ENCODE data around the gene PTPRN2.

PTPRN2 gene

DNA sequence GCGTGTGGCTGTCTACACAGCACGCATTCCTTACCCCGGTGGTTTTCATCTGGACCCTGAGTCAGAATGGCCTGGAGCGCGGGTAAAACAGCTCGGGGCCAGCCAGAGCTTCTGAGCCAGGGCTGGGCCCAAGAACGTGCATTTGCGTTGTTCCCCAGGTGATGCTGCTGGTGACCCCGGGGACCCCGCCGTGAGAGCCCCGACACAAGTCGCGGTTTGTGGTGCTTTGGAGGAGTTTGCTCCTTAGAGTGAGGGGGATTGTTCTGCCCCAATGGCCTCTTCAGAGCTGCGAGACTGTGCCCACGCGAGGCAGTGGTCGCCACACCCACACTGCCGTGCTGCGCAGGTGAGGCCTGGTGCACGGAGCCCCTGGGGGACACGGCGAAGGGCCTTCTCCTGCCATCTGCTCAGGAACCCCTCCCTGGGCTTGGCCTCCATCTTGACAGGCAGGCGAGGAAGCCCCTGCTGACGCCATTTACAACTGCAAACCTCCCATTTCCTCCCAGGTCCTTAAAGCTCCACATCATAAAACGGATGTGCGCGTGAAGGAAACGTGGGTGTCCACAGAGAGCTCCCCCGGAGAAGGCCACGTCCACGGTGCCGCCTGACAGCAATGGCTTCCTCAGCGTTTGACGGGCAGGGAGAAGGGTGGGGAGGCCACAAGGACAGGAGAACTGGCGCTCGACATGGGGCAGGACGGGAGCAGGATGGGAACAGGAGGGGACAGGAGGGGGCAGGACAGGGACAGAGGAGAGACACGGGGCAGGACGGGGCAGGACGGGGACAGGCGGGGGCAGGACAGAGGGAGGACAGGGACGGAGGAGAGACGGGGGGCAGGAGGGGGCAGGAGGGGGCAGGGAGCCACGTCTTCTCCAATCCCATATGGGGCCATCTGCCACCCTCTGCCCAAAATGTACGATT is 773.6 kb downstream of the PTPRN2 start:
- DNase-seq, result no peak

GRCh38 chr7:157813053-157813452 is 774.6 kb downstream of the PTPRN2 start:
- no peak for DNase-seq

DNA sequence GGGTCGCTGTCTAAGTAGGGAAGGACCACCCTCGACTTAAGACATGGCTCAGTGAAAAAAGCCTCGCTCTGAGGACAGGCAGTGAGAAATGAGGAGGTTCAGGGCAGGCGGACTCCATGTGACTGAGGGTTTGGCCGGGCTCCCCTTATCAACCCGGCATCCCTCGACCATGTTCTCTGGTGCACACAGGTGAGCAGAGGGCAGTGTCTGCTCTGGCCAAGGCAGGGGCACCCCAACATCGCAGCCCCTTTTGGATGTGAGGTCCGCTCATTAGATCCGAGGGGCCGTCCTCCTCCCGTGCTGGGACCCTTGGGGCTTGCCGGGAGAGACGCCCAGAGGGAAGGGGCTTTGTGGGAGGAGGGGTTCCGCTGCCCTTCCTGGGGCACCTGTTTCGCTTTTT is 775.7 kb downstream of the PTPRN2 start:
- no peak for DNase-seq

DNA sequence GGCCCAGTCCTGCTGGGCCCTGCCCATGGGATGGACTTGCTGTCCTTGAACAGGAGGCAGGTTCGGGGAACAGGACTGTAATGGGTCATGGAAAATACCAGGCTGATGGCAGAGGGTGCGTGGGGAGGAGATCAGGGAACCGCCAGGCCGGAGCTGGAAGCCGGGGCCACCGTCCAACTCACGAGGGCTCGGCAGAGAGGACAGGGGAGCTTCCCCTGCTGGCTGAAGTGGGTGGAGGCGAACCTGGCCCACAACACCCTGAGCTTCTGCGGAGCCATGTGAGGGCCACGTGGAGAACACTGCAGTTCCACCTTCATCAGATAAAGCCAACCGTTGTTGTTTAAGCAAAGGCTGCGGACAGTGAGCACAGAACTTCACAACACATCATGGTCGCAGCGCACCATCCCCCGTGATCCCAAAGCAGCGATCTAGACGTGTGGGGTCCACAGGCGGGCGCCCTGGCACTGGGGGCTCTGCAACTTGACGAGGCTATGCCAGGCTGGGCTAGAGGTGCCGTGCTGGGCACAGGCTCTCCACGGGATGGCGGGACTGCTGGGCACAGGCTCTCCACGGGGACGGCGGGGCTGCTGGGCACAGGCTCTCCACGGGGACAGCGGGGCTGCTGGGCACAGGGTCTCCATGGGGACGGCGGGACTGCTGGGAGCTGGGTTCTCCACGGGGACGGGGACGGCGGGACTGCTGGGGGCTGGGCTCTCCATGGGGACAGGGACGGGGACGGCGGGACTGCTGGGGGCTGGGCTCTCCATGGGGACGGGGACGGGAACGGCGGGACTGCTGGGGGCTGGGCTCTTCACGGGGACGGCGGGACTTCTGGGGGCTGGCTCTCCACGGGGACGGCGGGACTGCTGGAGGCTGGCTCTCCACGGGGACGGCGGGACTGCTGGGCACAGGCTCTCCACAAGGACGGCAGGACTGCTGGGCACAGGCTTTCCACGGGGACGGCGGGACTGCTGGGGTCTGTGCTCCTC is 777.5 kb downstream of the PTPRN2 start:
- DNase-seq, result no peak

DNA sequence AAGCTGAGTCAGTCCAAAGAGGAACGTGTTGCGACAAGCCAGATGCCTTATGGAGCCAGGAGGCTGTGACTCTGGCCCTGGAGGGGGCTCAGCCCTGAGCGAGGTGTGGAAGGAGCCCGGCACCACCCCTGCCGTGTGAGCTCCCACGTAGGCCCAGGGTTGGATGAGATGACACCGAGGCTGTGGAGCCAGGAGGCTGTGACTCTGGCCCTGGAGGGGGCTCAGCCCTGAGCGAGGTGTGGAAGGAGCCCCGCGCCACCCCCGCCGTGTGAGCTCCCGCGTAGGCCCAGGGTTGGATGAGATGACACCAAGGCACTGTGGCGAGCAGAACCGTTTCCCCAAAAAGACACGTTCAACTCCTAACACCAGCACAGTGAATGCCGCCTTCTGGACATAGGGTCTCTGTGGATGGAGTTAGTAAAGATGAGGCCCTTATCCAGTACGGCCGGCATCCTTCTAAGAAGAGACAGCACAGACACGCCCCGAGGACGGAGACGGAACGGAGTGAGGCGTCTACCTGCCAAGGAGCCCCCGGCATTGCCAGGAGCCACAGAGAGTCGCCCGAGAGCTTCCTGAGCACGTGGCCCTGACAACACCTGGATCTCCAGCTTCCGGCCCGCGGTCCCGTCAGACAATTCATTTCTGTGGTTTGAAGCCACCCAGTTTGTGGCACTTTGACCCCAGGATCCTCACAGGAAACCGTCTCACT is 778.3 kb downstream of the PTPRN2 start:
- no peak for DNase-seq

- DNase-seq, result no peak
Observed at GRCh38 chr7:157808042-157808441, 779.6 kb downstream of the PTPRN2 start.

DNA sequence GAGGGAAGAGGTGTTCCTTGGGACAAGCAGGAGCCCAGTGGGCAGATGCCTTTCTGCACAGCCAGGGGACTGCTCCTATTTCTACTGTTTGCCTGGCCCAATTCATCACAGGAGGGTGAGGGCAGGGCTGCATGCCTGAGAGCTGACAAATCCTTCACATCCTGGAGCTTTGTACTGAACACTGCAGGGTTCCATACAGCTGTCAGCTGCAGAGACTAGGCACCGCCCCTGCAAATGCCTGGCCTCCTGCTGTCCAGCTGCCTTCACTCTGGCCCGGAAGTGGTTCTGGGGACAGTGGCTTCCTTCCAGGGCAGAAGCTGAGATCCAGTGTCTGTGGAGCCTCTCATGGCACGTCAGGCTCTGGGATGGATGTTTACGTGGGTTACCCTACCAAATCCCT is 780.1 kb downstream of the PTPRN2 start:
- DNase-seq, result no peak

GRCh38 chr7:157806711-157807110 is 780.9 kb downstream of the PTPRN2 start:
- DNase-seq, result no peak

GRCh38 chr7:157805713-157806112 is 781.9 kb downstream of the PTPRN2 start:
- DNase-seq, result no peak

DNA sequence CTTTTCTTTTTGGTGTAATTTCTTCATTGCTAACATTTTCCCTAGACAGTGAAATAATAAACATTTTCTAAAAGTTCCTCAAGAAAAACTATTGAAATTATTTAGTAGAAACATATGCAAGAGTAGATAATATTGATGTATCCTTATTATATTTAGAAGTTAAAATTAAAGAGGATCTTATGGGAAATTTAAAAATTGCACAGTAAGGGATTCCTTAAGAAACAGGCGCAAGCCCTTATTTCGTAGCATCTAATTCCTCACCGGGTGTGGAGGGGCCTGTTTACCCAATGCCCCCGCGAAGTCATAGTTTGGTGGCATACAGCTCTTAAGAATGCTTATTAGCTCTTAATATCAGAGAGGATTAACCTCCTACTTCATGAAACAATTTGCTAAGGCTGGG is 783.7 kb downstream of the PTPRN2 start:
- no peak for DNase-seq

DNA sequence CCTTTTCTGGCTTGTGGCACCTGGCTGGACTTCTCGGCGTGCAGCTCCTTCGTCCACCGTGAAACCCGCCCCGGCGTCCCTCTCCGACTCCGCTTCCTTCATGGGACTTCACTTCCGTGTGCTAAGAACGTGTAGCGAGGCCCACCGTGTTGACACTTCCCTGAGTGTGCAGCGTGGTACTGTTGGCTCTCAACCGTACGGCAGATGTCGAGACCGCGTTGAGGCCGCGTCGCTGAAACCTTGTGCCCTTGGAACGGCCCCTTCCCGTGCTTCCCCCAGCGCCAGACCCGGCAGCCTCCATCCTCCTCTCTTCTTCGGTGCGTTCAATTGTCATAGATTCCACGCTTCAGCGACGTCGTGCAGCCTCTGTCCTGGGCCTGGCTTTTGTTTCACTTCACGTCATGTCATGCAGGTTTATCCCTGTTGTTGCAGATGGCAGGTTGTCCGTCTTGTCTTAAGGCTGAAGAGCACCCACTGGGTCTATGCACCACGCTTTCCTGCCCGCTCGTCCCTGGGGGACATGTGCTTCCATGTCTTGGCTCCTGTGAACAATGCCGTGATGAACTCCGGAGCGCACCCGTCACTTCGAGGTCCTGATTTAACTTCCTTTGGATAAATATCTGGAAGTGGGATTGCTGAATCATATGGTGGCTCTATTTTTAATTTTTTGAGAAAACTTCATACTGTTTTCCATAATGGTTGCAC is 785.5 kb downstream of the PTPRN2 start:
- DNase-seq, result no peak

GRCh38 chr7:157801113-157801512 is 786.5 kb downstream of the PTPRN2 start:
- DNase-seq, result no peak

- DNase-seq, result no peak
Observed at GRCh38 chr7:157800281-157800680, 787.3 kb downstream of the PTPRN2 start.

DNA sequence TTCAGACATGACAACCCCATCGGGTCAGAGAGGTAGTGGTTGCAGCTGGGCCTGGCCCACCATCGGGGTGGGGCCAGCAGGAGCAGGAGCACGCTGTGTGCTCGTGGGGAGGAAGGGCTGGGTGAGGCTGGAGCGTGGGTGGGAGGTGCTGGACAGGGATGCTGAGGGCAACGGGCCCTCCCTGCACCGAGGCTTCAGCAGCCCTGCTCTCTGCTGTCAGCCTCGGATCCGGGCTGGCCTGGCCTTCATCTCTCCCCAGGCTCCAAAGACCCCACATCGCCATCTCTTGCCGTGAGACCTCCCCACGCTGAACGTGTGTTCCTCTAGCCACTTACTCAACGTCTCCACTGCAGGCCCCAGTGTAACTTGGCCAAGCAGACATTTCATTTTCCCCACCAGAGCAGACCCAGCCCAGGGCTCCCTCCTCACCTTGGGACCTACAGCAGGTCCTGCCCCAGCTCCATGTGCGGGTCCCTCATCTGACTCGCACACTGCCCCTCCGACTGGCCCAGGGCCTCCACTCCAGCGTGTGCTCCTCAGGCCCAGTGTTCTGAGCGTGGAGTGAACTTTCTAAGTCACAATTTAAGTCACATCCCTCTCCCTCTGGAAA is 788.4 kb downstream of the PTPRN2 start:
- DNase-seq, result no peak

GRCh38 chr7:157797361-157797760 is 790.3 kb downstream of the PTPRN2 start:
- DNase-seq, result no peak

- no peak for DNase-seq
Observed at GRCh38 chr7:157796846-157797245, 790.8 kb downstream of the PTPRN2 start.

GRCh38 chr7:157795643-157796042 is 792.0 kb downstream of the PTPRN2 start:
- no peak for DNase-seq

- DNase-seq, result no peak
Observed at GRCh38 chr7:157795199-157795598, 792.4 kb downstream of the PTPRN2 start.

- no peak for DNase-seq
Observed at GRCh38 chr7:157794746-157795065, 792.9 kb downstream of the PTPRN2 start.

GRCh38 chr7:157793973-157794745 is 793.5 kb downstream of the PTPRN2 start:
- DNase-seq, result no peak

DNA sequence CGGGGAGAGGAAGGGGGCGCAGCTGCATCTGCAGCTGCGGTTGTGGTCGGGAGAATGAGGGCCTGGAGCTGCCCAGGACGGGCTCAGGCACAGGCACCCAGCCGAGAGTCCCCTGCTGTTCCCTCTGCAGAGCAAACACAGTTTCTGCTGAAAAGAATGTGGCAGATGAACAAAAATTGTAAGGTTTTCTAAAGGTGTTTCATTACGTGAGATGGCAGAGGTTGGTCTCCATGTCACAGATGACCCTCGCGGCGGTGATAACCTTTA is 794.6 kb downstream of the PTPRN2 start:
- no peak for DNase-seq
